ENCODE measurements around the gene TCEAL6.
A peak's percentile ranks its signal among the peaks of the same experiment; 100 is the strongest.

GRCh38 chrX:102155806-102156179, 13.5 kb upstream of the TCEAL6 start, which contains the start of gene BEX5:
- no peak for TF ChIP-seq CTCF (IDR thresholded peaks at IDR 0.05)
- peak in 1 of 2 donors; percentile 92 for TF ChIP-seq POLR2A (IDR thresholded peaks at IDR 0.05)

Data from thyroid gland (tissue), 4 donors.